HG03280 (cell line): Measurements from ENCODE around the gene HES1.

Source experiments
- ATAC-seq: cut with Tn5 transposase; IDR thresholded peaks from one replicate; pipeline ENCODE4 v1.9.1; 2021; ENCODE audit warnings: mild to moderate bottlenecking, moderate library complexity; ENCODE audit not compliant: unreplicated experiment

Gene HES1

GRCh38 chr3:194165271-194166018 is 29.5 kb downstream of the HES1 start:
- no peak for ATAC-seq

GRCh38 chr3:194166682-194167479 is 30.9 kb downstream of the HES1 start:
- no peak for ATAC-seq

GRCh38 chr3:194167480-194168282 is 31.7 kb downstream of the HES1 start:
- ATAC-seq = no peak

GRCh38 chr3:194168994-194169393 is 33.0 kb downstream of the HES1 start:
- ATAC-seq = no peak

GRCh38 chr3:194169595-194169994 is 33.6 kb downstream of the HES1 start:
- no peak for ATAC-seq

DNA sequence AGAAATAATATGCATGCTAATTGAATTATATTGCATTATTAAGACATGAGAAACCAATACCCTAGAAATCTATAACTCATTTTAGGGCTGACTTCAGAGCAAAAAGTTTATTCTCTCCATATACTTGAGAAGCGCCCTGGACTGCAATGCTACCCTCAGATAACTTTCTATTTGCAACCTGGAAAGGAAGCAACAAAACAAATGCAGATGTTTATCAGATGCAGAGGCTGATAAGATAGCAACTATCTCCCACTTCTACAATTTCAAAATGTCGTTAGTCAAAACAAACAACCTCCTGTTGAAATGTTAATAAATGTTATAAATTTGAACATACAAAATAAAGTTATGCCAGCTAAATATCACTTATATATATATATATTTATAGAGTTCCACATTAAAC is 34.8 kb downstream of the HES1 start:
- ATAC-seq = no peak

DNA sequence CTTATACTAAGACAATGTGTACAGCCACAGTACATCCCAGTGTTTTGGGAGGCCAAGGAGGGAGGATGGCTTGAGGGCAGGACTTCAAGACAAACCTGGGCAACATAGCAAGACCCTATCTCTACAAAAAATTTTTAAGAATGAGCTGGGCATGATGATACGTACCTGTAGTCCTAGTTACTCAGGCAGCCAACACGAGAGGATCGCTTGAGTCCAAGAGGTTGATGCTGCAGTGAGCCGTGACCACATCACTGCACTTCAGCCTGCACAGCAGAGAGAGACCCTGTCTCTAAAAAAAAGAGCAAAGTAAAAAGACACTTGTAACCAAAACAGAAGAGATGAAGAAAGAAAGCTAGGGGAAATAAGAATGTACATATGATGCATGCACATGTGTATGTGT is 38.5 kb downstream of the HES1 start:
- no peak for ATAC-seq

GRCh38 chr3:194174980-194175379 is 39.0 kb downstream of the HES1 start:
- ATAC-seq = no peak

DNA sequence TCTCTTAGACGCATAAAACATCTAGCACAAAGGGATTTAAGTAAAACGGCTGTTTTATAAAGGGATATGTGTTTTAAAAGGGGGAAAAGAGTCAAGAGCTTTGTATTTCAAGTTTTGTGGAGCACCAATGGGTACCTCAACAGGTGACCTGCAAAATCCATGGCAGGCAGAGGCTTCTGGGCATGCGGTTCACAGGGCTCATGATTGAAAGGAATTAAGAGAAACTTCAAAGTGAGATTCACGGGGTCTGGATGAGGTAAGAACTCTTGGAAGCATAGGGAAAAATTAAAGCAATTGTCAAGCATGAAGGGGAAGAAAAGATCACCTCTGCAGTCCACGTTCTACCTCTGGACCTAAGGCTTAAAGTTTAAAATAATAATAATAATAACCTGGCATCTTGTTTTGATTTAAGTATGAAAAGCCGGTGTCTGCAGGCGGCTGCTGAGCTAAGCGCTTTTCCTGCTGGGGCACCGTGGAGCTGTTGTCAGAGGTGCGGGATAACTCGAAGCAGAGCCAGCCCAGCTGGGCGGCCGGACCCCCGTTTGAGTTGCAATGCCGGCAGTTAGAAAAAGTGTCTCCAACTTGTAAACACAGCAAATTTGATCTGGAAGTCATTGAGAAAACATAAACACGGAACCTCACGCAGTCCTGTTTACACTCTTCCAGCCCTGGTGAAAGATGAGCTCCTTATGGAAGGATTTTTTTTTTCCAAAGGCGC is 40.5 kb downstream of the HES1 start:
- no peak for ATAC-seq

- no peak for ATAC-seq
Observed at GRCh38 chr3:194177141-194177540, 41.2 kb downstream of the HES1 start.

- ATAC-seq = no peak
Observed at GRCh38 chr3:194178128-194178527, 42.2 kb downstream of the HES1 start.

GRCh38 chr3:194178669-194179068 is 42.7 kb downstream of the HES1 start:
- ATAC-seq = no peak

DNA sequence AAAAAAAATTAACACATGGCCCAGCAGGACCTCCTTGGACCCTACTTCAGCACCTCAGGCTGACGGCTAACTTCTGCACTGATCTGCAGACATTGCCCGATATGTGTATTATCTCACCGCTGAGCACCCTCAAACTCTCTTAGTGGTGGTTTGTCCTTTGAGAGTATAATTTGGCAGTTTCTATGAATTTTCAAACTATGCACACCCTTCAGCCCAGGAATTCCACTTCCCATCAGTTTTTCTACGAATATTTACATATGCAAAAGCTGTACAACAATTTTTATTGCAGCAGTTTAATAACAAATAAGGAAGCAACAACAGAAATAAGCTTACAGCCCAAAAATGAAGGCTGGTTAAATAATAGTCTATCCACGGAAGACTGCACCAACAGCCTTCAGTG is 44.6 kb downstream of the HES1 start:
- no peak for ATAC-seq

- no peak for ATAC-seq
Observed at GRCh38 chr3:194181612-194182529, 45.9 kb downstream of the HES1 start.

- ATAC-seq = no peak
Observed at GRCh38 chr3:194183271-194183670, 47.3 kb downstream of the HES1 start.

DNA sequence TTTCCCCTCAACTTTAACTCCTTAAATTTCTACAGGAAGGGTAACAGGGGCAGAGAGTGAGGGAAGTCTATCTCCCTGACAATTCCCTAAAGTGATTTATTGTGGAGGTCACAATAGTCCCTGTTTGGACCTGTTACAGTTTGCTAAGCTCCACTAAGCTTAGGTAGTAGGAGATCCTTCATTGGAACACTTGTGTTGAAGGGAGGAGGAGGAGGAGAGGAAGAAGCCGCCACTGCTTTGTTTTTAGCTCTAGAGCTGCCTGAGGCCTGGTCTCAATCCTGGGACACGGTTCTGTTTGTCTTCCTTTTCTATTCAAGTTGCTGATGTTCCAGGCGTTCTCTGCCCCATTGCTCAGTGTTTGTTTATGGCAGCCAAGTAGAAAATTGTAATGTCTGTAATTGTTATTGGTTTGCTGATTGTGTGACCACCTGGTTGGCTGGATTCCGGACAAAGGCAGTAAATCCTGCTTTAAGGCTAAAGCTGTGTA is 48.4 kb downstream of the HES1 start:
- ATAC-seq = no peak

DNA sequence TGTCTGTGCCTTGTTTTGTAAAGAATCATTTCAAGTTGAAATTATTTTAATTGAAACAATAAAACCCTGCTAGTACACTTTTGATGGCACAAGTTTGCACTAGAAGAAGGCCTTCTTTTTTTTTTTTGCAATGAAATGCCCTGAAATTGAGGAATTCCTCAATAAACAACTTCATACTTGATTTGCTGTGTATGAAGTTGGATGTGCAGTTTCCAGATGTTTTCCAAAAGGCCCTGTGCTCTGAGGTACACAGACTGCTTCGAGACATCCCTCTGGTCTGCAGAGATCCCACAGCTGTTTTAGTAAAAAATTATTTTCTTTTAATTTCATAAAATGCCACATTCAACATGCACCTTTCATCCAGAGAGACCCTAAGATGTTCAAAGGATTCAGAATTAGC is 48.9 kb downstream of the HES1 start:
- no peak for ATAC-seq

DNA sequence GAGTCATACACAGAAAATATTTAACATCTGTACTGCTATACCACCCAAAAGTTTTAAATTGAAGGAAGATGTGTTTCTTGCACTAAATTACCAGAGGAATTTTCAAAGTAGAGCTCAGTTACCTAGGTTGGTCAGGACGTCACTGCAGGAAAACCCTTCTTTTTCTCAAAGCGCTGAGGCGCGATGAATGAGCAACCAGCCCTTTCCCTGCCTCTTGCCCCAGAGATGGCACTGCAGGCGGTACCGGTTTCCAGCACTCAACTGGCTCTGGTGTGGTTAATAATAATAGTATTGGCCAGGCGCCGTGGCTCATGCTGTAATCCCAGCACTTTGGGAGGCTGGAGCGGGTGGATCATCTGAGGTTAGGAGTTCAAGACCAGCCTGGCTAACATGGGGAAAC is 49.3 kb downstream of the HES1 start:
- ATAC-seq = no peak

DNA sequence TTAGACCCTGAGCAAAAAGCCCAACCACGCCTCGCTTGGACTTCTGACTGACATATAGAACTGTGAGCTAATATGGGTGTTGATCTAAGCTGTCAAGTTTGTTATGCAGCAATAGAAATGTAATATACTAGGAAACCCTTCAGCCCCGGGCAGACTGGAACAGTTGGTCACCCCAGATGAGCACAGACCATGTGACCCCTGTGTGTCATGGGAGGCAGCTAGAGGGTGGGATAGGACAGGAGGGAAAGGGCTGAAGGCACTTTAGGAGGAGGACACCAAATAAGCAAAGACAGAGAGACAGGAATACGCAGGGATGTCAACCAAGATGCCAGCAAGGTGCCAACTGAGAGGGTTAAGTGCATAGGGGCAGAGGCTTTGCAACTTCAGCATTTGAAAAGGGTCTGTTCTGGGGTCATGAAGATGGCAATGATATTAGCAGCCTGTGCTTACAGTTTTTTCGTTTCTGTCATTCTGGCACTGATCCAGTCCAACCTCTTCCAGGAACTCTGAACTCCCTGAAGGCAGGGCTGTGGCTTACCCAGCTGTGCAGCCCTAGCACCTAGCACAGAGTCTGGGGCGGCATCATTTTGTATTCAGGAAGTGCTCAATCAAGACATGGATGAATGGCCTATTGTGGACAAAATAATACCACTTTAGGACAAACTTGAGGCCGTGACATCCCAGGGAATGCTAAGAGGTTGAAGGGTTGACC is 51.4 kb downstream of the HES1 start:
- no peak for ATAC-seq
